ENCODE results near the gene MECP2.

Gene MECP2

GRCh38 chrX:154030266-154030665 lies 67.3 kb downstream of the MECP2 start (continued):
- TF ChIP-seq OSR1 (CRISPR knock-in tag; IDR thresholded peaks at IDR 0.05) (no peak), ARNTL (CRISPR knock-in tag; IDR thresholded peaks at IDR 0.05; ENCODE audit: borderline replicate concordance, low read depth) (no peak)

GRCh38 chrX:154029439-154029838 lies 68.1 kb downstream of the MECP2 start:
- TF ChIP-seq ZFP3 (CRISPR knock-in tag; IDR thresholded peaks at IDR 0.05) (no peak), GLIS3 (CRISPR knock-in tag; IDR thresholded peaks at IDR 0.05) (no peak), ZNF565 (CRISPR knock-in tag; conservative IDR thresholded peaks at IDR 0.05; ENCODE audit: low read depth) (no peak), ARNTL (CRISPR knock-in tag; IDR thresholded peaks at IDR 0.05; ENCODE audit: borderline replicate concordance, low read depth) (no peak), TSHZ2 (CRISPR knock-in tag; IDR thresholded peaks at IDR 0.05) (no peak)
- no peak for ATAC-seq

- ATAC-seq = no peak
- TF ChIP-seq POU6F1 (CRISPR knock-in tag; IDR thresholded peaks at IDR 0.05; ENCODE audit: borderline replicate concordance, low read depth) = no peak
- TF ChIP-seq CREB5 (CRISPR knock-in tag; IDR thresholded peaks at IDR 0.05; ENCODE audit: low read depth) = no peak
- no peak for TF ChIP-seq TCF4 (CRISPR knock-in tag; IDR thresholded peaks at IDR 0.05; ENCODE audit: borderline replicate concordance)
- no peak for TF ChIP-seq ZFP3 (CRISPR knock-in tag; IDR thresholded peaks at IDR 0.05)
- no peak for TF ChIP-seq BACH2 (CRISPR knock-in tag; IDR thresholded peaks at IDR 0.05; ENCODE audit: borderline replicate concordance)
- no peak for TF ChIP-seq PATZ1 (CRISPR knock-in tag; IDR thresholded peaks at IDR 0.05; ENCODE audit: borderline replicate concordance)
- TF ChIP-seq TSHZ2 (CRISPR knock-in tag; IDR thresholded peaks at IDR 0.05) = no peak
- TF ChIP-seq TOX (CRISPR knock-in tag; IDR thresholded peaks at IDR 0.05; ENCODE audit: borderline replicate concordance) = no peak
- no peak for TF ChIP-seq CSDC2 (CRISPR knock-in tag; IDR thresholded peaks at IDR 0.05)
- no peak for TF ChIP-seq ISL1 (CRISPR knock-in tag; IDR thresholded peaks at IDR 0.05)
- no peak for TF ChIP-seq SNAI2 (CRISPR knock-in tag; IDR thresholded peaks at IDR 0.05)
- TF ChIP-seq RARB (CRISPR knock-in tag; IDR thresholded peaks at IDR 0.05) = no peak
- no peak for TF ChIP-seq ARNTL (CRISPR knock-in tag; IDR thresholded peaks at IDR 0.05; ENCODE audit: borderline replicate concordance, low read depth)
- TF ChIP-seq ZNF8 (CRISPR knock-in tag; IDR thresholded peaks at IDR 0.05) = no peak
- no peak for TF ChIP-seq ZC3H10 (CRISPR knock-in tag; IDR thresholded peaks at IDR 0.05)
- TF ChIP-seq CSRNP3 (CRISPR knock-in tag; IDR thresholded peaks at IDR 0.05) = no peak
- TF ChIP-seq ESRRG (CRISPR knock-in tag; IDR thresholded peaks at IDR 0.05) = no peak
- TF ChIP-seq OSR1 (CRISPR knock-in tag; IDR thresholded peaks at IDR 0.05) = no peak
Observed at GRCh38 chrX:154028502-154029184, 68.9 kb downstream of the MECP2 start.

Data from SK-N-SH treated with all-trans-retinoic acid at 6 μM for 48 hours (cell line).